Endothelial cell of umbilical vein (primary cell): ENCODE measurements around the gene MSH3. TPM values are rescaled to one million over a fixed set of nuclear protein-coding genes. Genes with fewer than 3 reads are reported as not detected.

Experiments used
- BruUV-seq: library from RNA; stranded (reverse); fragments of 400-500 nt; replicated peaks from 2 replicates; lab custom pipeline; 2021; lab: Mats Ljungman, UMichigan
- CTCF ChIA-PET: fragments of 300-600, 350-600 bp; sonication (Branson Sonifier 250); formaldehyde crosslinking; loops from one replicate; lab custom pipeline; 2021; ENCODE audit warnings: antibody characterized with exemption, inconsistent platforms; lab: Charles Lee
- POLR2A ChIA-PET: fragments of 300-600, 350-600 bp; sonication (Branson Sonifier 250); formaldehyde crosslinking; loops from one replicate; lab custom pipeline; 2021; ENCODE audit warnings: antibody characterized with exemption, inconsistent platforms; lab: Charles Lee
- DNase-seq: peaks from one replicate; pipeline ENCODE4 v3.0.0-alpha.2; 2011; ENCODE audit warnings: low read depth, low spot score
- FAIRE-seq: peaks from 2 replicates; lab custom pipeline; 2011; peaks lifted over from hg19 to GRCh38; lab: Jason Lieb, UNC
- H2AFZ ChIP-seq: 2 replicates; pipeline ENCODE4 v1.6.0; 2012; ENCODE audit warnings: low read depth, low read length, control low read depth, inconsistent platforms
- H3K27ac ChIP-seq: 2 replicates; pipeline ENCODE4 v1.5.1; 2011; ENCODE audit warnings: low read depth, mild to moderate bottlenecking, control low read depth, low read length, moderate library complexity; ENCODE audit not compliant: insufficient read depth
- H3K27me3 ChIP-seq, 2 experiments: 2 replicates each; pipeline versions ENCODE4 v1.6.0 to v1.6.1; 2011; ENCODE audit warnings: low read length in 2 of 2, mixed read lengths in 1 of 2; ENCODE audit not compliant: control insufficient read depth in 2 of 2, insufficient read depth in 2 of 2
- H3K36me3 ChIP-seq, 2 experiments: 2 replicates in 1 of 2; 3 replicates in 1 of 2; pipeline ENCODE4 v1.5.1; 2011; ENCODE audit warnings: low read length in 2 of 2, mild to moderate bottlenecking in 1 of 2, moderate library complexity in 1 of 2; ENCODE audit not compliant: control insufficient read depth in 2 of 2, insufficient read depth in 2 of 2; ENCODE audit errors: extremely low read depth in 1 of 2
- H3K4me1 ChIP-seq: 3 replicates; pipeline ENCODE4 v1.5.1; 2011; ENCODE audit warnings: mild to moderate bottlenecking, low read length; ENCODE audit not compliant: control insufficient read depth, insufficient read depth; ENCODE audit errors: extremely low read depth
- H3K4me2 ChIP-seq: 2 replicates; pipeline ENCODE4 v1.6.1; 2011; ENCODE audit warnings: low read length, control low read depth, mixed read lengths; ENCODE audit not compliant: insufficient read depth
- H3K4me3 ChIP-seq, 3 experiments: fragments of 200-600 bp in 1 of 3; sonication (generic), shearing (Covaris generic) in 1 of 3; replicated peaks in 1 of 3; 2 replicates each; pipeline ENCODE4 v1.5.1; 2011 to 2016; ENCODE audit warnings: control low read depth in 3 of 3, low read length in 3 of 3, mild to moderate bottlenecking in 2 of 3, inconsistent platforms in 1 of 3, low read depth in 1 of 3, moderate library complexity in 1 of 3; ENCODE audit not compliant: insufficient read depth in 1 of 3
- H3K79me2 ChIP-seq: 2 replicates; pipeline ENCODE4 v1.6.0; 2012; ENCODE audit warnings: low read length, inconsistent platforms; ENCODE audit not compliant: control insufficient read depth, insufficient read depth
- H3K9ac ChIP-seq: replicated peaks from 2 replicates; pipeline ENCODE3; 2011; ENCODE audit warnings: low read length, control low read depth; ENCODE audit not compliant: insufficient read depth; ENCODE audit errors: extremely low read depth
- H3K9me1 ChIP-seq: replicated peaks from 3 replicates; pipeline ENCODE4 v1.6.0; 2011; ENCODE audit warnings: mild to moderate bottlenecking, low read length; ENCODE audit not compliant: control insufficient read depth, insufficient read depth; ENCODE audit errors: extremely low read depth
- H3K9me3 ChIP-seq: replicated peaks from 2 replicates; pipeline ENCODE4 v1.5.1; 2012; ENCODE audit warnings: low read length, inconsistent platforms; ENCODE audit not compliant: control insufficient read depth, insufficient read depth
- H4K20me1 ChIP-seq: replicated peaks from 2 replicates; pipeline ENCODE3; 2011; ENCODE audit warnings: mild to moderate bottlenecking, low read length; ENCODE audit not compliant: control insufficient read depth, insufficient read depth; ENCODE audit errors: extremely low read depth
- EZH2 ChIP-seq: IDR thresholded peaks from 2 replicates; pipeline ENCODE4 v1.6.1; 2012; ENCODE audit warnings: borderline replicate concordance, low read depth, mild to moderate bottlenecking, moderate library complexity, low read length, inconsistent platforms; ENCODE audit not compliant: severe bottlenecking
- FOS ChIP-seq: IDR thresholded peaks from 2 replicates; pipeline ENCODE4 v1.6.1; 2011; ENCODE audit warnings: mild to moderate bottlenecking, low read length, moderate library complexity, borderline replicate concordance; ENCODE audit not compliant: insufficient read depth
- GATA2 ChIP-seq: IDR thresholded peaks from 2 replicates; pipeline ENCODE4 v1.7.0; 2011; ENCODE audit warnings: low read depth, mild to moderate bottlenecking, moderate library complexity, mixed read lengths, low read length; ENCODE audit not compliant: insufficient read length, insufficient read depth
- JUN ChIP-seq: IDR thresholded peaks from 2 replicates; pipeline ENCODE4 v1.6.1; 2011; ENCODE audit warnings: borderline replicate concordance, low read depth; ENCODE audit not compliant: insufficient read length, insufficient read depth
- MYC ChIP-seq: IDR thresholded peaks from one replicate; pipeline ENCODE4 v1.6.1; 2011; ENCODE audit warnings: mild to moderate bottlenecking, low read depth, low read length
- POLR2A ChIP-seq: IDR thresholded peaks from 2 replicates; pipeline ENCODE4 v1.6.1; 2012; ENCODE audit warnings: low read depth, mild to moderate bottlenecking, control low read depth, low read length
- POLR2AphosphoS5 ChIP-seq: IDR thresholded peaks from 2 replicates; pipeline ENCODE4 v1.6.1; 2012; ENCODE audit warnings: low read depth, mild to moderate bottlenecking, control low read depth, low read length, moderate library complexity; ENCODE audit not compliant: insufficient read depth
- dilution Hi-C: fragments of 300-500 bp; cut with MboI; formaldehyde crosslinking; loops from one replicate; pipeline ENCODE4 v1.15.0; 2019; ENCODE audit warnings: low sequenced_read_pairs; ENCODE audit not compliant: extremely low pct_ligation_motif_present
- intact Hi-C: fragments of 100-400 bp; cut with micrococcal nuclease; formaldehyde crosslinking; loops from one replicate; pipeline ENCODE4 v1.10.0; 2022
- polyA plus RNA-seq, 4 experiments: library from polyadenylated mRNA; depleted of rRNA in 3 of 4; stranded (reverse) in 3 of 4; unstranded in 1 of 4; fragments of >200 nt; gene quantifications; 2 replicates each; pipeline versions ENCODE4 v1.2.1 to v1.2.3, GENCODE V29; 2011 to 2012; ENCODE audit warnings: missing spikeins in 1 of 4
- total RNA-seq: library from RNA; stranded (reverse); gene quantifications from 2 replicates; pipeline ENCODE4 v1.2.3, GENCODE V29; 2021
- TF ChIP-seq, protein P1 (sequence below), 2 donors: IDR thresholded peaks; 1 replicate in 1 of 2; 2 replicates in 1 of 2; pipeline ENCODE4 v1.5.1; 2011; ENCODE audit warnings: low read length in 2 of 2, mild to moderate bottlenecking in 2 of 2, moderate library complexity in 2 of 2, control low read depth in 1 of 2, inconsistent platforms in 1 of 2, low read depth in 1 of 2; ENCODE audit not compliant: insufficient read depth in 1 of 2; ENCODE audit errors: extremely low read depth in 1 of 2
- TF ChIP-seq, protein P2 (sequence below): IDR thresholded peaks from 2 replicates; pipeline ENCODE4 v1.6.1; 2011; ENCODE audit not compliant: insufficient read depth, insufficient read length

Gene MSH3
- total and polyA plus RNA-seq, 2 donors (not counting 3 experiments of a cell fraction or from before 2014, with no cell fraction given) = 2.0 to 13.0 TPM

- DNase-seq (no peak), FAIRE-seq (no peak)
- Histone ChIP-seq H4K20me1 (no peaks in the 10 kb centered on the region), H3K27ac (no peak overlapping the region), H3K36me3 (no peaks in the 10 kb centered on the region), H3K4me1 (no peaks in the 10 kb centered on the region), H3K9me1 (no peaks in the 10 kb centered on the region), H3K9me3 (no peaks in the 10 kb centered on the region), H3K4me2 (no peak overlapping the region), H3K79me2 (no peaks in the 10 kb centered on the region), H3K9ac (no peak overlapping the region), H2AFZ (no peak overlapping the region), H3K4me3 (no peak overlapping the region), H3K27me3 (no peaks in the 10 kb centered on the region)
- intact Hi-C loops (no loop called here), dilution Hi-C loops (no loop called here)
- ChIA-PET POLR2A (no interaction called here), CTCF (interaction anchor here (2.2 kb wide), 1 partner anchor 17 kb away, joined by 6 read pairs; no protein-coding TSS in a partner anchor)
- TF ChIP-seq, protein P1, sequence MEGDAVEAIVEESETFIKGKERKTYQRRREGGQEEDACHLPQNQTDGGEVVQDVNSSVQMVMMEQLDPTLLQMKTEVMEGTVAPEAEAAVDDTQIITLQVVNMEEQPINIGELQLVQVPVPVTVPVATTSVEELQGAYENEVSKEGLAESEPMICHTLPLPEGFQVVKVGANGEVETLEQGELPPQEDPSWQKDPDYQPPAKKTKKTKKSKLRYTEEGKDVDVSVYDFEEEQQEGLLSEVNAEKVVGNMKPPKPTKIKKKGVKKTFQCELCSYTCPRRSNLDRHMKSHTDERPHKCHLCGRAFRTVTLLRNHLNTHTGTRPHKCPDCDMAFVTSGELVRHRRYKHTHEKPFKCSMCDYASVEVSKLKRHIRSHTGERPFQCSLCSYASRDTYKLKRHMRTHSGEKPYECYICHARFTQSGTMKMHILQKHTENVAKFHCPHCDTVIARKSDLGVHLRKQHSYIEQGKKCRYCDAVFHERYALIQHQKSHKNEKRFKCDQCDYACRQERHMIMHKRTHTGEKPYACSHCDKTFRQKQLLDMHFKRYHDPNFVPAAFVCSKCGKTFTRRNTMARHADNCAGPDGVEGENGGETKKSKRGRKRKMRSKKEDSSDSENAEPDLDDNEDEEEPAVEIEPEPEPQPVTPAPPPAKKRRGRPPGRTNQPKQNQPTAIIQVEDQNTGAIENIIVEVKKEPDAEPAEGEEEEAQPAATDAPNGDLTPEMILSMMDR (IDR thresholded peaks at IDR 0.05; ENCODE audit: extremely low read depth in 1 of 2, insufficient read depth in 1 of 2, low read depth in 1 of 2, low read length in 2 of 2) = no peak
- TF ChIP-seq GATA2 (no peak), POLR2A (no peak), MYC (no peak), POLR2AphosphoS5 (no peak), EZH2 (no peak), FOS (no peak), JUN (no peak)
- TF ChIP-seq, protein P2, sequence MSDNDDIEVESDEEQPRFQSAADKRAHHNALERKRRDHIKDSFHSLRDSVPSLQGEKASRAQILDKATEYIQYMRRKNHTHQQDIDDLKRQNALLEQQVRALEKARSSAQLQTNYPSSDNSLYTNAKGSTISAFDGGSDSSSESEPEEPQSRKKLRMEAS = no peak
- no TSS peak for BruUV-seq
Observed at GRCh38 chr5:80704221-80704620, 49.8 kb downstream of the MSH3 start.
